SKM-1 (cell line): ENCODE results near the gene COMTD1.

Experiments used
- DNase-seq: peaks from one replicate; lab custom pipeline; 2025; ENCODE audit not compliant: unreplicated experiment; lab: John Stamatoyannopoulos, UW

Gene COMTD1

GRCh38 chr10:75235375-75236177 lies at the start of gene COMTD1:
Gene COMTD1, minus strand, starts transcription at chr10:75235957. Its CDS starts 29 bp downstream, at chr10:75235928.
- peak; percentile 90 for DNase-seq

GRCh38 chr10:75283671-75284470 lies 48.1 kb upstream of the COMTD1 start:
- no peak for DNase-seq

GRCh38 chr10:75283078-75283670 lies 47.4 kb upstream of the COMTD1 start:
- no peak for DNase-seq

GRCh38 chr10:75281974-75282373 lies 46.2 kb upstream of the COMTD1 start:
- no peak for DNase-seq

- no peak for DNase-seq
Measured at GRCh38 chr10:75280236-75280635, 44.5 kb upstream of the COMTD1 start.

- DNase-seq, result no peak
Measured at GRCh38 chr10:75276069-75276872, 40.5 kb upstream of the COMTD1 start.

- DNase-seq, result no peak
Measured at GRCh38 chr10:75272896-75273295, 37.1 kb upstream of the COMTD1 start.

- no peak for DNase-seq
Measured at GRCh38 chr10:75272094-75272493, 36.3 kb upstream of the COMTD1 start.

- DNase-seq, result no peak
Measured at GRCh38 chr10:75269605-75270004, 33.8 kb upstream of the COMTD1 start.

GRCh38 chr10:75266945-75267344 lies 31.2 kb upstream of the COMTD1 start:
- DNase-seq, result no peak

GRCh38 chr10:75265856-75266255 lies 30.1 kb upstream of the COMTD1 start:
- DNase-seq, result no peak

- DNase-seq, result no peak
Measured at GRCh38 chr10:75263806-75264205, 28.0 kb upstream of the COMTD1 start.

GRCh38 chr10:75261813-75262705 lies 26.3 kb upstream of the COMTD1 start:
- no peak for DNase-seq

- DNase-seq, result no peak
Measured at GRCh38 chr10:75260990-75261389, 25.2 kb upstream of the COMTD1 start.

GRCh38 chr10:75254739-75255138 lies 19.0 kb upstream of the COMTD1 start:
- DNase-seq, result no peak

GRCh38 chr10:75253281-75254220 lies 17.8 kb upstream of the COMTD1 start:
- DNase-seq, result no peak

- DNase-seq, result no peak
Measured at GRCh38 chr10:75250934-75251333, 15.2 kb upstream of the COMTD1 start.

GRCh38 chr10:75247797-75248196 lies 12.0 kb upstream of the COMTD1 start:
- DNase-seq, result no peak

GRCh38 chr10:75246506-75246905 lies 10.7 kb upstream of the COMTD1 start:
- DNase-seq, result no peak
